Fibroblast of skin of scalp (primary cell): Measurements from ENCODE around the gene ITPR3. TPM values are rescaled to one million over a fixed set of nuclear protein-coding genes. Genes with fewer than 3 reads are reported as not detected.
A peak's percentile ranks its signal among the peaks of the same experiment; 100 is the strongest.

Experiments
- DNase-seq: peaks from one replicate; pipeline ENCODE4 v3.0.0-alpha.2; 2013
- polyA plus RNA-seq, 2 experiments: library from polyadenylated mRNA; unstranded; fragments of 120-200 nt; gene quantifications; one replicate each; pipeline ENCODE4 v1.2.1, GENCODE V29; 2013; ENCODE audit not compliant: insufficient read length in 2 of 2

Gene ITPR3
- 2.5 TPM for polyA plus RNA-seq (2013, experiment 1 of 2; ENCODE audit: insufficient read length)
- 2.7 TPM for polyA plus RNA-seq (2013, experiment 2 of 2; ENCODE audit: insufficient read length)

- DNase-seq: no peak
Observed at GRCh38 chr6:33620856-33621710, at the start of gene ITPR3. Gene ITPR3 (plus strand): TSS chr6:33621322. CDS start chr6:33621603, 281 bp downstream.

GRCh38 chr6:33571637-33572316, 49.3 kb upstream of the ITPR3 start:
- DNase-seq: no peak

GRCh38 chr6:33575211-33575610, 45.9 kb upstream of the ITPR3 start:
- DNase-seq: no peak

GRCh38 chr6:33576668-33577067, 44.5 kb upstream of the ITPR3 start:
- DNase-seq: no peak

GRCh38 chr6:33577106-33577535, 44.0 kb upstream of the ITPR3 start:
- no peak for DNase-seq

GRCh38 chr6:33577718-33578117, 43.4 kb upstream of the ITPR3 start:
- no peak for DNase-seq

GRCh38 chr6:33578164-33578563, 43.0 kb upstream of the ITPR3 start:
- no peak for DNase-seq

GRCh38 chr6:33578588-33579011, 42.5 kb upstream of the ITPR3 start:
- no peak for DNase-seq

- DNase-seq: peak; percentile 93
Observed at GRCh38 chr6:33579828-33580714, 41.1 kb upstream of the ITPR3 start, which contains the start of gene BAK1. Gene BAK1 (minus strand): TSS chr6:33580276. CDS start chr6:33577604, 2,672 bp downstream.

GRCh38 chr6:33581186-33581585, 39.9 kb upstream of the ITPR3 start:
- DNase-seq: no peak

GRCh38 chr6:33583591-33584155, 37.4 kb upstream of the ITPR3 start:
- no peak for DNase-seq

GRCh38 chr6:33584700-33585402, 36.3 kb upstream of the ITPR3 start:
- DNase-seq: no peak

GRCh38 chr6:33585403-33586107, 35.6 kb upstream of the ITPR3 start:
- peak; percentile 71 for DNase-seq

GRCh38 chr6:33586108-33586640, 34.9 kb upstream of the ITPR3 start:
- DNase-seq: no peak

GRCh38 chr6:33587529-33587928, 33.6 kb upstream of the ITPR3 start:
- no peak for DNase-seq

GRCh38 chr6:33588894-33589293, 32.2 kb upstream of the ITPR3 start:
- no peak for DNase-seq

- no peak for DNase-seq
Observed at GRCh38 chr6:33589392-33589730, 31.8 kb upstream of the ITPR3 start.

- peak; percentile 49 for DNase-seq
Observed at GRCh38 chr6:33589731-33590530, 31.2 kb upstream of the ITPR3 start.

- DNase-seq: no peak
Observed at GRCh38 chr6:33590531-33591198, 30.5 kb upstream of the ITPR3 start.
